Measurements from ENCODE around the gene CCKAR.
"Not testable (repeated sequence)": the region's sequence is repeated elsewhere in the genome, so short reads cannot be mapped to it uniquely, and the experiment has no call there.

CCKAR gene, protein sequence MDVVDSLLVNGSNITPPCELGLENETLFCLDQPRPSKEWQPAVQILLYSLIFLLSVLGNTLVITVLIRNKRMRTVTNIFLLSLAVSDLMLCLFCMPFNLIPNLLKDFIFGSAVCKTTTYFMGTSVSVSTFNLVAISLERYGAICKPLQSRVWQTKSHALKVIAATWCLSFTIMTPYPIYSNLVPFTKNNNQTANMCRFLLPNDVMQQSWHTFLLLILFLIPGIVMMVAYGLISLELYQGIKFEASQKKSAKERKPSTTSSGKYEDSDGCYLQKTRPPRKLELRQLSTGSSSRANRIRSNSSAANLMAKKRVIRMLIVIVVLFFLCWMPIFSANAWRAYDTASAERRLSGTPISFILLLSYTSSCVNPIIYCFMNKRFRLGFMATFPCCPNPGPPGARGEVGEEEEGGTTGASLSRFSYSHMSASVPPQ

DNA sequence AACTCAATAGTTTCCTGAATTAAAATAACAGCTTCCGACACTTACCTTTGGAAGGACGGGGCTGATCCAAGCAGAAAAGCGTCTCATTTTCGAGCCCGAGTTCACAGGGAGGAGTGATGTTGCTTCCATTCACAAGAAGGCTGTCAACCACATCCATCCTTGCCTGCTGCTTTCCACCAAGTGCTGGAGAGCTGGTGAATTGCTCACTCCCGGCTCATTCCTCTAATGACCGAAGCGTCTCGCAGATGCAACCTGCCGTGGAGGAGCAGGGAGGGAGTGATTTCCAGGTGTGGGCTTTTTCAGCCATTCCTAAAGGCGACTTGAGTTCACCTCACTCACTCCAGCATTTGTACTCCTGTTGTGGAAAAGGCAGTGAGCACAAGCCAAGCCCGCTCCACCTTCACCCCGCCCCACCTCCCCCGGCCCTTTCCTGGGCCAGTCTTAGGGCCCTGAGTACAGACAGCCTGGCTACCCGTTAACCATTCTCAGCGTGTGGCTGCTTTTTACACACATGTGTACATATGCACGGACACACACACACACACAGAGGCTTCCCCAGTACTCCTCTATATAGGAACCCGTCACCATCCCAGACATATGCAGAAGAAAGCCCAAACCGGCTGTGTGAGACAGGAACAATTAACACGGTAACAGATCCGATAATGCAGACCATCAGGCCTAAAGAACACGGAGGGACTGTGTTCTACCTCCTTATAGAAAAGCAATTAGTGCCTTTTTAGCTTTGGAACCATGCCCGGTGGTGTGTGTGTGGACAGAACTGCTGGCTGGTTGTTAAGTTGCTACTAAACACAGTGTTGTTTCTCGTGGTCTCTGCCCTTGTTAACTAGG is at the start of gene CCKAR:
TSS of gene CCKAR (minus strand) at position 374 of the 849 bp plus-strand sequence. CDS start at position 157, 217 bp downstream.
- DNase-seq (ENCODE audit: low read depth): no peak

DNA sequence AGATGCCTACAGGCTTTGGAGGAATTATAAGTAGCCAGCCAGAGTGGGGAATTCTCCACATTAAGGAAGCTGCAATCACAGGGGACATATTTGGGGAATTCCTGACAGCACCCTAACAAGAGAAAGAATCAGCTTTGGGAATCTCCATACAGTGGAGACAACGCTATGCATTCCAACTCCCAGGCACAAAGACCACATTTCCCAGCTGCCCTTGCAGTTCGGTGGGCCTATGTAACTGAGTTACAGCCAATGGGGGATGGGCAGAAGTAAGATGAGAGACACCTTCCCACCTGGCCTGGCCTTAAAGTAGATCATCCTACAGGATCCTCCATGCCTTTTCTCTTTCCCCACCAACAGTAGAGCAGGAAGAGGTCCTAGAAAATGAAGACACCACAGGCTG is 43.4 kb upstream of the CCKAR start:
- DNase-seq (ENCODE audit: low read depth): no peak

DNA sequence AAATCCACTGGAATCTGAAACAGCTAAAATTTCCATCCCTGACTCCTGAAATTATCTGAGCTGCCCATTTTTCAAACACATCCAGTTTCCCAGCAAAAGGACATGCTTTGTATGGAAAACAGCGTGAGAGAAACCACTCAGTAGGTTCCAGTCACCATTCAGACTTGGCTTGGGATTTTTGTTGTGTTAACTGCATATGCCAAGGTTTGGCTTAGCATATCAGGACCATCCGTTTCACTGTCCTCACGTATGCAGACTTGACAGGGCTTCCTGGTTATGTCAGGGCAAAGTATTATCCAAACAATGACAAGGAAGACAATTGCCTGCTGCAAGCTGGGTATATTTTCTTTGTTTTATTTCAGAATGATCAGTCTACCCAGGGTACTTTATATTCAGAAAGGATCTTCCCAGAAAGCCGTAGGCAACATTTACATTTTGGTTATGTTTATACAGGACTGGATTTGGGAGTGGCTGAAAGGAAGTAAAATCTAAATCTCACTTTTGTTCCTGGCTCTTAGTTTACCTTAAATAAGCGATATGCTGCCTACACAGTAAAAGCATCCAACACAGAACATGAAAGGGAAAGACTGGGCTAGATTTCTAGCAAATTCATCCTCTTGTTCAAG is 41.3 kb upstream of the CCKAR start:
- no peak for DNase-seq (ENCODE audit: low read depth)

DNA sequence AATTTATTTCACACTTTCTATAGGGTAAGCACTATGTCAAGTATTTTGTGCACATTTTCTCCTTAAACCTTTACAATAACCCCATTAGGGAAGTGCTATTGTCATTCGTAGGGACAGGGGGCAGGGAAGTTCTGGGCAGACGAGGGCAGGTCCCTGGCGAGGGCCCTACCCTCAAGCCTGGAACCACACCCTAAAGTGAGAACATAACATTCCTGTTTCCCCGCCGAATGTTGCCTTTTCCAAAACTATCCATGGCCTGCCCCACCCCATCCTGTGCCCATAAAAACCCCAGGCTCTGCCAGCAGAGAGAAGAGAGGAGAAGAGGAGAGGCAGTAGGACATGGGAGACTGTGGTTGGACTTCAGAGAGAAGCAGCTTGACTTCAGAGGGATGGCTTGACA is 39.8 kb upstream of the CCKAR start:
- DNase-seq (ENCODE audit: low read depth): no peak

DNA sequence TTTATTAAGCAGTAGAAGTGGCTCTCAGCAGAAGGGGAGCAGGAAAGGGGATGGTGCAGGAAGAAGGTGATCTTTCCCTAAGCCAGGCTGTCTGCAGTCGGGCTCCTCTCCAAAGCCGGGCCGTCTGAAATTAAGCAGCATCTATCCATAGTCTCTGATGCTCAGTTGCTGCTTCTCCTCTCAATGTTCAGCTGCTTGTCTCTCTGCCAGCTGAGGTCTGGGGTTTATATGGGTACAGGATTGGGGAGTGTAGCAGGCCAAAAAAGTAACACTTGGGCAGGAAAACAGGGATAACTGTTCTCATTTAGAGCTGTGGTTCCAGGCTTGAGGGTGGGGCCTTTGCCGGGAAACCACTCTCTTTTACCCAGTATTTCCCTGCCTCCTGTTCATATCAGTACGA is 39.2 kb upstream of the CCKAR start:
- no peak for DNase-seq (ENCODE audit: low read depth)

DNA sequence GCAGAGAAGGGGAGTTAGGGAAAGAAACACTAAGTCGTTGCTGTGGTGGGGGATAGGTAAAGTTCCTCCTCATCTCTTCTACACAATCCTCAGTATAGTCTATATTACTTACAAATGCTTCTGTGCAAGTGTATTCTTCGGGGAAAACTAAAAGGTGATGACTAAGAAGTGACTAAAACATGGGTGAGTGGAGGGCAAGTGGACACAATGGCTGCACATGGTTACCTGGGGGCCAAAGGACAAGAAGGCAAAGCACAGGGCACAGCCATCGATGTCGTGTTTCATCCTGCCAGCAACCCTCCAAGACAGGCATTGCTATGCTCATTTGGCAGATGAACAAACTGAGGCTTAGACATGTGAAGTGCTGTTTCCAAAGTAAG is 35.5 kb upstream of the CCKAR start:
- no peak for DNase-seq (ENCODE audit: low read depth)

DNA sequence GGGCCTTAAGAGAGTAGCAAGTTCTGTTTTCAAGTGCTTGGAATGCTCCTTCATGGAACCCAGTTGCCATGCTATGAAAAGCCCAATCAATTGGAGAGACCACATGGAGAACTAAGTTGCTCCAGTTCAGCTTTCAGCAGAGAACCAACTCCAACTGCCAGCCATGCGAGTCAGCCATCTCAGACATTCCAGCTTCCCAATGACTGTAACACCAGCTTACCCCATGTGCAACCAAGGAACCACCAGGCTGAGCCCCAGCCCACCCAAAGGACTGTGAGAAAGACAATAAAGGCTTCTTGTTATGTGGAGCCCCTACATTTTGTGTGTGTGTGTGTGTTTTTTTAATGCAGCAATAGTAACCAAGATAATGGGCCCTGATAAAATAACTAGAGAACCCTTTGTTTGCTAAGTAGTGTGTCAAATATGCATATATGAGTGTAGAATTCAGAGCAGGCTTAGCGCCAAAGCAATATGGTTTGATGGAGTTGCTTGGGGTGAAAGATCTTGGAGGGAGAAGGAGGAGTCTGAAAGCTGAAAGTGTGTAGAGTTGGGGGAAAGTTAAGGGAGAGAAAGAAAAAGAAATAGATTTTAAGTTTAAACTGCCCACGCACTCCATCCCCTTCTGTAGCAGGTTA is 35.0 kb upstream of the CCKAR start:
- DNase-seq (ENCODE audit: low read depth): no peak

DNA sequence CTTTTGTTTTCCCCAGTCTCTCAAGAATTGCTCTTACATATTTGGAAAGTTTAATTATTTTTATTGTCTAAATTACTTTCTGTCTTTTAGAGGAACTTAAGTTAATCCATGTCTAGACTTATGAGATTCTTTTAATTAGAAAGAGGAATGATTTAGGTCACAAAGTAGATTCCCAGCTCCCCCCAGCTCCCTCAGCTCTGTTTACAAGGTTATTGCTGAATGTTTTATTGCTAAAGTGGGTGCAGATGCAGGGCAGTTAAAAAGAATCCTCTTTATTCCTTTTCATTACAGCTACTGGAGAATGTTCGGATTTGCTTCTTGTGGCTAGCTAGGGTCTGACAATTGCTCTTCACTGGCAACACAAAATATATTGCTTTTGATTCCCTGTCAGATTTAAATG is 33.7 kb upstream of the CCKAR start:
- no peak for DNase-seq (ENCODE audit: low read depth)

DNA sequence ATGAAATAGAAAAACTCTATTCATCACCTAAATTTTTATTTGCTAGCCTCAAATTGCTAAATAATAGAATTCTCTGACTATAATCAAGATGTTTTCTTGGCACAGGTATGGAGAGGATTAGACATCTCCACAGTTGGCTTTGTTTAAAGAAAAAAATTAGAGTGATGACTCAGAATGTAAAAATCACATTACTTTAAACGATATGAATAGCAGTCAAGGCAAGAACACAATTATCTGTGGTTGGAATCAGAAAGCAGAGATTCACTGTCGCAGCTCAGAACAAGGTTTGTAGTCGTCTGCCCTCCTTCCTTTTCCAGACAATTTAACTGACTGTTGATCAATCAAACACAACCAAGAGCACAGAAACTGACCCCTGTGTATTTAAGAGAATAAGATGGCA is 32.2 kb upstream of the CCKAR start:
- DNase-seq (ENCODE audit: low read depth): no peak

DNA sequence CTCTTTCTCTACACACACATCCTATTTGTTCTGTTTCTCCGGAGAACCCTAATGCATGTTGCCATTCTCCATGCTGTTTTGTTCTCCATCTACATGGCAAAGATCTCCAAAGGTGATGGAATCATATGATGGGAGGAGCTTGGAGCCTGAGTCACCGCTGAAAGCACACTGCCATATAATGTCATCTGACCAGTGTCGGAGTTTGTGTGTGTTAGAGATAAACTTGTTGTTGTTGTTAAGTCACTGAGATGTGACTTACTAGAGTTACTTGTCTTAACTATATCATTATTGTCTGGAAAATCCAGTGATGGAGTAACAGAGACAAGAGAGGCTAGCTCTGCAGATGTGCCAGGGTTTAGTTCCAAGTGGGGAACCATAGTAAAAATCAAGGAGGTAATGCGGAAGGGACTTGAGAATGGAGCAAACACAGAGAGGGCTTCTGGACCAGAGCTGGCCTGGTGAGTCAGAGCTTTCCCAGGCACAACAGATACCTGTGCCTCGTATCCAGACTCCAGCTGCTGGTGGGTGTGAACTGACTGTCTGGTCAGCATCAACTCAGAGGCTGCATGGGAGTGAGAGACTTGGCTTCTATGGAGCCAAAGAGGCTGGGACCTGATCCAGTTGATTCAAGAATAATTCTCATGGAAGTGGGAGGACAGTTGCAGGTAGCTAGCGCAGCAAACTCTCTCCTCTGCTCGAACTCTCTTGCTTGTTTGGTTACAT is 30.6 kb upstream of the CCKAR start:
- no peak for DNase-seq (ENCODE audit: low read depth)

DNA sequence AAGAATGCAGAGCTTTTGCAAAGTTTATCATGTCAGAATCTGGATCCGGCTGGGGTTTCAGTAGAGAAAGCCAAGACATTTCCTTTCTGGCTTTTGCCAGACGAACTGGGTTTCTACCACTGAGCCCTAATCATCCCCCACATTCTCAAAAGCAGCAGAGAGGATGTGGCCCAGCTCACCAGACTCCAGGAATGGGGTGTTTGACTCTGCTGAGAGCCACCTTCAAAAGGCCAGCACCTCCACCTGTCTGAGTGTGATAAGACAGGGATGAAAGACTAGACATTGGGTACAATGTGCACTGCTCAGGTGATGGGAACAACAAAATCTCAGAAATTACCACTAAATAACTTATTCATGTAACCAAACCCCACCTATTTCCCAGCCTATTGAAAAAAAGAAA is 25.7 kb upstream of the CCKAR start:
- DNase-seq (ENCODE audit: low read depth): no peak

DNA sequence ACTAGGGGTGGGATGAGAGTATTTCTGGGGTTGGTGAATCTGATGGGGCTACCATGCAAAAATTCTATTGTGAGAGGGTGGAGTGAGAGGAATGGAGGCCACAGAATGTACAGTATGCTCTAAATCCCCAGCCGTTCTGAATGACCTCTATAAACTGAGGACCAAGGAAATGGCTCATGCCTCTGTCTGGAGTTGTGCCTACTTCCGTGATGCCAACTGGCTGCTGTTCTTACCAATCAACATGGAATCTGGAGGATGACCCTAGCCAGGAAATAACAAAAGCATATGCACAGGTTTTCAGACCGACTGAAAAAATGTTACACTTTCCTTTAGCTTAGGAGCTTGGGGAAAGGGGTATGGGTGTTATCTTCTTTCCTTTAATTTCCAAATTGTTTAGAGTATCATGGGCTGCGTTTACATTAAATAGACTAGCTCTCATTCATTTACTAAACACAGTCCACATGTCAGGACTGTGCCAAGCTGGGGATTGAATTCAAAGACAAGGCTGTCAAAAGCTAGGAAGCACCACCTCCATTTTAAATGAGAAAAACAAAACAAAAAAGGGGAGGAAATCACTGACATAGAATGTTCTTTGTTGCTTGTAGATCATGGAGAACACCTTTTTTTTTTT is 20.2 kb upstream of the CCKAR start:
- DNase-seq (ENCODE audit: low read depth): no peak

DNA sequence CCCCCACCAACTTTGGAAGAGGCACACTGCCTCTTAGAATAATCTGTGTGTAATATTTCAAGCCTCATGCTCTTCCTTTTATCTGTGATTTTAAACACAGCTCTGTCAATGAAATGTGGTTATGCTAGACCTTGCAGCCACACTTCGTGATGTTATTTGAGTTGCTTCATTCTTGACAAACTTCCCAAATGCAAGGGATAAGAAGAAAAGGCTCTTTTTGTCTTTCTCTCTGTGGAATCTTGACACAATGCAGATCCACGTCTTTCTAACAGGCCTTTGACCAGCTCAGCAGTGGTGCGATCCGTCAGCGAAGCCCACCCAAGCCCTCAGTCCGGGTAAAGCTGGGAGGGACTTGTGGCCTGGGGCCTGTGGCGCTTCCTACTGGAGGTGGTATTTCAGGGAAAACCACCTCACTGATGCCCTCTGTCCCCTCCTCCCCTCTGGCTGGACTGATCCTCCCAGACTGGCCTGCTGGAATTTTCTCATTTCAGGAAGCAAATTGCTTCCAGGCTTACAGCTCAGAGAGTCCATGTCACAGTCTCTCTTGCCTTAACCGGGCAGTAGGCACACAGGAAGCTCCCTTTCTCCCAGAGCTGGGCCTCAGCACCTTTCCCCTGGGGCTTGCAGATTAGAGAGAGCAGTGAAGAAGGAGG is 19.5 kb upstream of the CCKAR start:
- no peak for DNase-seq (ENCODE audit: low read depth)

DNA sequence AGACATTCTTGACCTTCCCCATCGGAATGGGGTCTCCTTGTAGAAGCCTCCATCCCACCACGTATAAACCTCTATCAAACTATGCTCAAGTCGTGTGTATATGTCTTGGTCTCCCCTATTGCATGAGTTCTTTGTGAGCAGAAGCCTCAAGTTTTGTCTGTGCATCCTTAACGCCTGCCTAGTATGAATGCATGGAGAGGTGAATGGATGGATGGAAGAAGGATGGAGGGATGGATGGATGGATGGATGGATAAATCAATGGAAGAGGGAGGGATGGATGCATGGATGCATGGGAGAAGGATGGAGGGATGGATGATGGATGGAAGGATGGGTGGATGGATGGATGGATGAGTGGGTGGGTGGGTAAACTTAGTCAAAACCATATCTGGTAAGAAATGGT is 17.0 kb upstream of the CCKAR start:
- no peak for DNase-seq (ENCODE audit: low read depth)

DNA sequence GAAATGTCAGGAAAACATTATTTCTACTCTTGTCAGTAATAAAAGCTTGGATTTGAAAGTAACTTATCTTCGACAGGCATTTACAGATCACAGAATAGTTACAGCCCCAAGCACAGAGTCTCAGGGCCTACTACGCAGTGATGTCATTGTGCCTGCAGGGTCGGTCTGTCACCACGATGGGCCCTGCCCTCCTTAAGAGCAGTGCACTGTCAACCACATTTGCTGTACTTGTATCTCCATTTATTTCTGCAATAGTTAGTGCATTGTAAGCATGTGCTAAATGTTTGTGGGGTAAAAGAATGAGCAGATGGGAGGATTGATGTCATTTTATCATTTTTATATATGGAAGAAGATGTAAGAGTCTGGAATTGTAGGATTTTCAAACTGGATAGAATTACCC is 13.6 kb upstream of the CCKAR start:
- no peak for DNase-seq (ENCODE audit: low read depth)

DNA sequence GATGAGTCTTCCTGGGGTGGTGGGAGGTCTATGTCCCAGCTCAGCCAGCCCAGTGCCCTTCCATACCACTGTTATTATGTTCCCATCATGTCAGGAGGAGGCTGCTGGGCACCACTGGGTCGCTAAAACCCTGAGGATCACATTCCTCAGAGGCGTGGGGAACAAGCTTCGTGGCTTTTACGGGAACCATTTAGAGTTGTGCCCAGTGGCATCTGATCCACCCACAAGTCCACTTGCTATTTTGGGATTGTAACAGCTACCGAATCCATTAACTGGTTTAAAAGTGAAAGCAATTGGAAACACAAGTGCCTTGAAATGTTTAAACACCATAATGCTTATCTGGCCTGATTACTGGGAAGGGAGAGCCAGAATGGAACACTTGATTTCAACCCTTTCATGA is 13.1 kb upstream of the CCKAR start:
- no peak for DNase-seq (ENCODE audit: low read depth)

DNA sequence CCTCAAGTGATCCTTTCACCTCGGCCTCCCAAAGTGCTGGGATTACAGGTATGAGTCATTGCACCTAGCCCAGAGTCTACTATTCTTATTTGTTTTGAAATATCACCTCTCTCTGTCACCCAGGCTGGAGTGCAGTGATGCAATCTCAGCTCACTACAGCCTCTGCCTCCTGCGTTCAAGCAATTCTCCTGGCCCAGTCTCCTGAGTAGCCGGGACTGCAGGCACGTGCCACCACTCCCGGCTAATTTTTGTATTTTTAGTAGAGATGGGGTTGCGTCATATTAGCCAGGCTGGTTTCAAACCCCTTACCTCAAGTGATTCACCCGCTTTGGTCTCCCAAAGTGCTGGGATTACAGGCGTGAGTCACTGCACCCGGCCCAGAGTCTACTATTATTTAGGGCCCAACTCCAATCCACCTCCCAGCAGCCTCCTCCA is 10.3 kb upstream of the CCKAR start:
- DNase-seq (ENCODE audit: low read depth): not testable (repeated sequence)

DNA sequence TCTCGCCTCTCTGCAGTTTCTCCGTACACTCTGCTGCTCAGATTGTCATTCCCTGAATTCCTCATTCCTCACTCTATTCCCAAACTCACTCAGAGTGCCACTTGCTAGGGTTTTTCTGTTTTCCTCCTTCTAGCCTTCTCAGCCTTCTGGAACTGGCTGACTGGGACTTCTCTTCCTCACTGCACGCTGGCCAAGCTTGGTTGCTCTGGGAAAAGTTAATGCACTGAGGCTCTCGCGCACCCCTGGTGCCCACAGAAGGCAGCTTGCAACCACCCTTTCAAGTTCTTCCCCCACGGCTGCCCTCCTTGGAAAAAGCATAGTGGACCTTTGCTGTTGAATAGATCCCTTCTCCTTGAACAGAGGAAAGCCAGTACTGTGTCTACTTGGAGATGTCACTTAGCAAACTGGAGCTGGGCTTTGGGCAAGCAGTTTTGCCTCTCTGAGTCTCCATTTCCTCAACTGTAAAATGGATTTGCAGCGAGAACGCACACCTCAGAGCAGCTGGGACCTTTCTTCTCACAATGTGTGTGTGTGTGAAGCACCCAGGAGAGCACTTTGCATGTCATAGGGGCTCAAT is 6.0 kb upstream of the CCKAR start:
- no peak for DNase-seq (ENCODE audit: low read depth)

DNA sequence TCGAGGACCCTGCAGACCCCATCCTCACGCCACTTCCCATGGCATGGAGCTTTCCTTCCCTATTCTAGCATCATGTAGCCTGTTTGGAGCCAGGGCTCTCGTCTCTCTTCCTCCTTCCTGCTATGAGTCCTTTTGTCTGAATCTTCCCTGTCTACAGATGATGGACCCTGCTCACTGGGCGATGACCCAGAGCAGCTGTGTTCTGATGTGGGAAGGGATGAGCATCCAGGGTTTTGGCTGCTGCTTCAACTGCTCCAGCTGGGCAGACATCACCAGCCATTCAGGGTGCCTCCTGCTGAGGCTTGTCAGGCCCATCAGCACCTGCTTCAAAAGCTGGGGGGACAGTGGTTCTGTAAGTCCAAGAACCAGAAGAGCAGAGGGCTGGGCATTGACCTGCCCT is 3.2 kb upstream of the CCKAR start:
- DNase-seq (ENCODE audit: low read depth): no peak

DNA sequence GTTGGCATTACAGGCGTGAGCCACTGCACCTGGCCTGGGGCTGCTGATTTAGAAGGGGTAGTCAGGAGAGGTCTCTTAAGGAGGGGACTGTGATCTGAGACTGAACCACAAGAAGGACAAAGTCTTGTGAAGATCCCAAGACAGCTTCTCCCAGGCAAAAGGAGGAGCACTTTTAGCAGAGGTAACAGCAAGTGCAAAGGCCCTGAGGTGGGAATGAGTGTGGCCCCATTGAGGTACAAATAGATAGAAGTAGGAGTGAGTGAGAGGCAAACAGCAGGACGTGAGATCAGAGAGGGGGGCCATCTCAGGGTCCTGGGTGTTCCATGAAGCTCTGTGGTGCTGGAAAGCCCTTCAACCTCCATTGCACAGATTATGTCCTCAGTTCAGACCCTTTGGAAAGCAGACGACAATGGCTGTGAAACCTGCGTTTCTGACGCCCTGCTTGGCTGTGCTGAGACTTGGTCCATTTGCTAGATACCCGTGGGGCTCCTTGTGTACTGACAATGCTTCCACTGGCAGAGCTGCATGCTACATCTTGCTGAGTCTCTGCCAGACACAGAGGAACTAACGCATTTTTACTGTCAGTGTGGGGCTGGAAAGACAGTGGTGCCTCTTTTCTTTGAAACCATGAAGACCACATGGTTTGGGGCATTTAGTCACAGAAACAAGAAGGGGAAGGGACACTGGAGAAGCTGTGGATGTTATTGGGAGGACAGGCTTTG is 1.3 kb upstream of the CCKAR start:
- no peak for DNase-seq (ENCODE audit: low read depth)
